Neuronal stem cell (in vitro differentiated cells): ENCODE measurements around the gene TRIAP1.

Experiments
- DNase-seq: peaks from one replicate; pipeline ENCODE4 v3.0.0-alpha.2; 2013; ENCODE audit warnings: low spot score
- H2AFZ ChIP-seq: one replicate; pipeline ENCODE4 v1.6.1; 2013; ENCODE audit warnings: mild to moderate bottlenecking, low read length, inconsistent platforms
- H2AK5ac ChIP-seq: 2 replicates; pipeline ENCODE4 v1.6.1; 2013; ENCODE audit warnings: low read depth, mild to moderate bottlenecking, inconsistent platforms, low read length, moderate library complexity, mixed read lengths
- H2BK120ac ChIP-seq: 2 replicates; pipeline ENCODE4 v1.6.1; 2013; ENCODE audit warnings: low read depth, mild to moderate bottlenecking, inconsistent platforms, low read length, moderate library complexity, mixed read lengths
- H2BK12ac ChIP-seq: one replicate; pipeline ENCODE4 v1.6.1; 2013; ENCODE audit warnings: low read length, inconsistent platforms
- H2BK15ac ChIP-seq: 2 replicates; pipeline ENCODE4 v1.6.1; 2013; ENCODE audit warnings: mild to moderate bottlenecking, low read length, inconsistent platforms, mixed read lengths
- H2BK5ac ChIP-seq: one replicate; pipeline ENCODE4 v1.6.1; 2013; ENCODE audit warnings: inconsistent platforms, mild to moderate bottlenecking, low read length, moderate library complexity
- H3K14ac ChIP-seq: one replicate; pipeline ENCODE4 v1.6.1; 2013; ENCODE audit warnings: low read length, inconsistent platforms
- H3K18ac ChIP-seq: 2 replicates; pipeline ENCODE4 v1.6.1; 2013; ENCODE audit warnings: low read length, inconsistent platforms
- H3K23ac ChIP-seq: 2 replicates; pipeline ENCODE4 v1.6.1; 2013; ENCODE audit warnings: low read depth, mild to moderate bottlenecking, mixed read lengths, low read length, inconsistent platforms; ENCODE audit not compliant: poor library complexity
- H3K27ac ChIP-seq: replicated peaks from 3 replicates; pipeline ENCODE4 v1.5.1; 2013; ENCODE audit warnings: low read length, inconsistent platforms
- H3K27me3 ChIP-seq, 3 experiments: 2 replicates each; pipeline ENCODE4 v1.6.1; 2013; ENCODE audit warnings: low read length in 3 of 3, mild to moderate bottlenecking in 2 of 3, inconsistent platforms in 1 of 3, low read depth in 1 of 3, mixed read lengths in 1 of 3, moderate library complexity in 1 of 3; ENCODE audit not compliant: control insufficient read depth in 3 of 3, insufficient read depth in 3 of 3
- H3K36me3 ChIP-seq, 2 donors: replicated peaks in 1 of 2; 2 replicates each; pipeline ENCODE4 v1.6.1; 2013; ENCODE audit warnings: low read length in 2 of 2; ENCODE audit not compliant: control insufficient read depth in 2 of 2, insufficient read depth in 2 of 2
- H3K4ac ChIP-seq: 2 replicates; pipeline ENCODE4 v1.6.1; 2013; ENCODE audit warnings: inconsistent platforms, mild to moderate bottlenecking, low read length, moderate library complexity
- H3K4me1 ChIP-seq, 2 donors: 1 replicate in 1 of 2; 2 replicates in 1 of 2; pipeline ENCODE4 v1.6.1; 2013; ENCODE audit warnings: low read length in 2 of 2, low read depth in 1 of 2; ENCODE audit not compliant: control insufficient read depth in 2 of 2, insufficient read depth in 1 of 2
- H3K4me2 ChIP-seq: one replicate; pipeline ENCODE4 v1.6.1; 2013; ENCODE audit warnings: mild to moderate bottlenecking, low read length, inconsistent platforms; ENCODE audit not compliant: insufficient read depth, poor library complexity, severe bottlenecking
- H3K4me3 ChIP-seq, 2 donors: 2 replicates each; pipeline ENCODE4 v1.5.1; 2013; ENCODE audit warnings: low read length in 2 of 2, mild to moderate bottlenecking in 2 of 2, inconsistent platforms in 1 of 2, moderate library complexity in 1 of 2
- H3K79me1 ChIP-seq: one replicate; pipeline ENCODE4 v1.6.1; 2013; ENCODE audit warnings: low read depth, mild to moderate bottlenecking, inconsistent platforms, low read length, moderate library complexity
- H3K9ac ChIP-seq: one replicate; pipeline ENCODE4 v1.6.1; 2013; ENCODE audit warnings: mild to moderate bottlenecking, low read depth, low read length, inconsistent platforms; ENCODE audit not compliant: poor library complexity
- H3K9me3 ChIP-seq, 2 donors: replicated peaks in 1 of 2; 2 replicates each; pipeline versions ENCODE3 to v1.6.1; 2013; ENCODE audit warnings: low read length in 2 of 2, mild to moderate bottlenecking in 2 of 2, inconsistent platforms in 1 of 2, low read depth in 1 of 2, mixed read lengths in 1 of 2, moderate library complexity in 1 of 2; ENCODE audit not compliant: control insufficient read depth in 2 of 2, insufficient read depth in 1 of 2
- H4K8ac ChIP-seq: one replicate; pipeline ENCODE4 v1.6.1; 2013; ENCODE audit warnings: low read depth, mild to moderate bottlenecking, inconsistent platforms, low read length, moderate library complexity
- H4K91ac ChIP-seq: one replicate; pipeline ENCODE4 v1.6.1; 2013; ENCODE audit warnings: low read length, low read depth, mild to moderate bottlenecking, inconsistent platforms; ENCODE audit not compliant: poor library complexity
- WGBS, 2 donors: extraction: QIAGEN DNeasy Blood & Tissue Kit; methylation state at CpG; one replicate each; pipeline ENCODE4 v1.1.7; 2013; ENCODE audit warnings: missing lambda C conversion rate in 2 of 2, mixed read lengths in 1 of 2; ENCODE audit not compliant: insufficient read length in 2 of 2, insufficient replicate concordance in 1 of 2; ENCODE audit errors: extremely low coverage in 2 of 2; 5-methylcytosine and 5-hydroxymethylcytosine counted together

The TRIAP1 gene

GRCh38 chr12:120412421-120412820, 33.8 kb downstream of the TRIAP1 start:
- WGBS, 2 donors = no CpG with 5 or more reads among the region's 7 CpGs

DNA sequence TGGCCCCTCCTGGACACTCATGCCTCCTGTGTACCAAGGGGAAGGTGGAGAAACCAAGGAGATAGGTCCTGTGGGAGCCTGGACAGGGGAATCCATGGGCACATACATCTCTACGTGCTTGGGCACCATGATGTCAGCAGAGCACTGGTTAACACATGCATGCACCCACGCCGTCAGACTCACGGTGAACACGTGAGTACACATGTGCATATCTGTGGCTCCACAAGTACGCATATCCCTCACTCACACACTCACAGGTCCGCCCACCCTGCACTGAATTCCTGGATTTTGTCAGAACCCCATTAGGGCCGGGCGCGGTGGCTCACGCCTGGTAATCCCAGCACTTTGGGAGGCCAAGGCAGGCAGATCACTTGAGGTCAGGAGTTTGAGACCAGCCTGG, 37.4 kb downstream of the TRIAP1 start:
- H2AK5ac ChIP-seq = peak overlapping the region; percentile 98
- H3K79me1 ChIP-seq = no peaks in the 10 kb centered on the region
- peaks cover 5 to 8% of the 10 kb centered on the region in 2 donors for H3K4me1 ChIP-seq
- H3K18ac ChIP-seq = peak overlapping the region; percentile 59
- peak overlapping the region; percentile 5 for H2BK5ac ChIP-seq
- H3K36me3 ChIP-seq = no peaks in the 10 kb centered on the region
- H3K9ac ChIP-seq = no peak overlapping the region
- H3K14ac ChIP-seq = no peak overlapping the region
- peak overlapping the region; percentile 17 for H3K23ac ChIP-seq
- no CpG with 5 or more reads among the region's 11 CpGs for WGBS, 2 donors
- H3K4ac ChIP-seq = no peak overlapping the region
- H4K8ac ChIP-seq = no peak overlapping the region
- no peak overlapping the region for H2AFZ ChIP-seq
- no peak overlapping the region for H3K4me3 ChIP-seq
- no peaks in the 10 kb centered on the region for H3K9me3 ChIP-seq
- H2BK120ac ChIP-seq = no peak overlapping the region
- peak overlapping the region; percentile 88 for H2BK12ac ChIP-seq
- no peak overlapping the region for H3K4me2 ChIP-seq
- DNase-seq = no peak
- no peak overlapping the region for H4K91ac ChIP-seq
- H3K27me3 ChIP-seq = no peaks in the 10 kb centered on the region
- H2BK15ac ChIP-seq = peak overlapping the region; percentile 25
- no peak overlapping the region for H3K27ac ChIP-seq

More at GRCh38 chr12:120412421-120412820, 33.8 kb downstream of the TRIAP1 start:
- Histone ChIP-seq H2AFZ (no peak overlapping the region), H4K8ac (no peak overlapping the region), H3K79me1 (no peaks in the 10 kb centered on the region), H3K4me3 (no peak overlapping the region), H3K36me3 (no peaks in the 10 kb centered on the region), H3K27ac (no peak overlapping the region), H2BK12ac (no peak overlapping the region), H2BK15ac (no peak overlapping the region), H3K4ac (no peak overlapping the region), H3K18ac (no peak overlapping the region), H2AK5ac (no peak overlapping the region), H3K27me3 (no peaks in the 10 kb centered on the region), H2BK5ac (no peak overlapping the region), H3K9me3 (no peaks in the 10 kb centered on the region), H3K4me1 (peaks cover 9 to 10% of the 10 kb centered on the region in 2 donors), H4K91ac (no peak overlapping the region), H3K4me2 (no peak overlapping the region), H2BK120ac (no peak overlapping the region), H3K9ac (no peak overlapping the region), H3K14ac (no peak overlapping the region), H3K23ac (no peak overlapping the region)
- no peak for DNase-seq

GRCh38 chr12:120406553-120406952, 39.6 kb downstream of the TRIAP1 start:
- H3K27me3 ChIP-seq = no peaks in the 10 kb centered on the region
- H3K23ac ChIP-seq = no peak overlapping the region
- H3K27ac ChIP-seq = no peak overlapping the region
- no peak overlapping the region for H2BK5ac ChIP-seq
- no peaks in the 10 kb centered on the region for H3K9me3 ChIP-seq
- peak overlapping the region; percentile 79 for H2AFZ ChIP-seq
- H3K79me1 ChIP-seq = no peaks in the 10 kb centered on the region
- no peak overlapping the region for H3K4ac ChIP-seq
- H3K36me3 ChIP-seq = no peaks in the 10 kb centered on the region
- no peak for DNase-seq
- no peak overlapping the region for H2BK12ac ChIP-seq
- H2BK15ac ChIP-seq = no peak overlapping the region
- WGBS, 2 donors = no CpG with 5 or more reads among the region's 3 CpGs
- no peak overlapping the region for H3K14ac ChIP-seq
- H2BK120ac ChIP-seq = no peak overlapping the region
- H3K4me2 ChIP-seq = no peak overlapping the region
- H4K91ac ChIP-seq = no peak overlapping the region
- H3K9ac ChIP-seq = no peak overlapping the region
- no peak overlapping the region for H2AK5ac ChIP-seq
- H3K18ac ChIP-seq = no peak overlapping the region
- H4K8ac ChIP-seq = no peak overlapping the region
- H3K4me3 ChIP-seq = no peak overlapping the region
- H3K4me1 ChIP-seq = peaks cover 8 to 17% of the 10 kb centered on the region in 2 donors

- Histone ChIP-seq H3K9me3 (no peaks in the 10 kb centered on the region), H3K18ac (no peak overlapping the region), H2AK5ac (no peak overlapping the region), H3K79me1 (no peaks in the 10 kb centered on the region), H3K4ac (no peak overlapping the region), H3K9ac (no peak overlapping the region), H3K4me1 (peaks cover 8 to 17% of the 10 kb centered on the region in 2 donors), H3K36me3 (no peaks in the 10 kb centered on the region), H2BK15ac (no peak overlapping the region), H4K91ac (no peak overlapping the region), H3K4me3 (no peak overlapping the region), H3K27ac (no peak overlapping the region), H3K4me2 (no peak overlapping the region), H3K14ac (no peak overlapping the region), H3K27me3 (no peaks in the 10 kb centered on the region), H2BK12ac (no peak overlapping the region), H4K8ac (no peak overlapping the region), H2BK120ac (no peak overlapping the region), H2BK5ac (no peak overlapping the region), H2AFZ (peak overlapping the region; percentile 79), H3K23ac (no peak overlapping the region)
- WGBS, 2 donors = no CpG with 5 or more reads among the region's 3 CpGs
- DNase-seq = no peak
Observed at GRCh38 chr12:120406069-120406468, 40.1 kb downstream of the TRIAP1 start.
